HL-60/S4 treated with phorbol 12-myristate 13-acetate at 8.2 ng/mL for 4 days and 3 days (cell line): Measurements from ENCODE around the gene UVRAG.

Experiments used
- in situ Hi-C: fragments of 300-500 bp; cut with MboI; formaldehyde crosslinking; loops from 2 replicates; pipeline ENCODE4 v1.15.0; 2022; ENCODE audit warnings: low sequenced_read_pairs

Gene UVRAG

DNA sequence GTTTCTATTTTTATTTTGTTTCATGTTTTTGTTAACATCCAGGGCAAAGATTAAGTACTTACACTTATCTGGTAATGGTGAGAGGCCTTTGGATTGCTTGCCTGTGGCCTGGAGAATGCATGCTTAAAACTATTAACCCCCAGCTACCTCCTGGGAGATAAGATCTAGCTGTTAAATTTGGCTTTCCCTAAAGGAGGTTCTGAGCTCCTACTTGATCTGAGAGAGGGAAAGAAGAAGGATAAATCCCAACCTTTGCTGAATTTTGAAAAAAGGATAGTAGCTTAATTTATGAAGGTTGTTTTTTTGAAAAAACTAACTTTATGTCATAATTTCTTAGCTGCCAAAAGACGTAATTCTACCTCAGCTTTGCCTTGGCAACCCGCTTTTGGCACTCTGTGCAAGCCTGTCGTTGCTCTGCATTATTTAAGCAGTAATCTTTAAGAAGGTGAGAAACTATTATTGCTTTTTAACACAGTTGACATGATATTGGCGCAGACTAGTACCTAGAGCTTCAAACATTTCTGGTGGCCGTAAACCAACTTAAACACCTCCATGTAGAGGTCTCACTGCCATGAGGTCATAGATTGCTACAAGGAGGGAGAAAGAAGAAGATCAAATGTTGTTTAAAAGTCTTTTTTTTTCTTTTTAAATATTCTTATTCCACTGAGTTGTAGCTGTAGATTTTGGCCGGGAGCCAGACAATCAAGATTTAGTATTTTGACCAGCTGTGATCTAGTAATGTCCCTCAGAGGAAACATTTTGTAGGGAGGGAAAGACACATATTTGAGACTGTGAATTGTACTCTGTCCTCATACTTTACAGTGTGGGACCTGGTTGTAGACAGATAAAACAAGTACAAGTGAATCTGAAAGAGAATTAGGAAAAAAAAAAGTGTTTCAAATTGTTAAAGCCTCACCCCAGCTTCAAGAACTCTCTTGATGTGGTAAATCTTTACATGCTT, 316.9 kb downstream of the UVRAG start:
- in situ Hi-C loops = no loop called here

DNA sequence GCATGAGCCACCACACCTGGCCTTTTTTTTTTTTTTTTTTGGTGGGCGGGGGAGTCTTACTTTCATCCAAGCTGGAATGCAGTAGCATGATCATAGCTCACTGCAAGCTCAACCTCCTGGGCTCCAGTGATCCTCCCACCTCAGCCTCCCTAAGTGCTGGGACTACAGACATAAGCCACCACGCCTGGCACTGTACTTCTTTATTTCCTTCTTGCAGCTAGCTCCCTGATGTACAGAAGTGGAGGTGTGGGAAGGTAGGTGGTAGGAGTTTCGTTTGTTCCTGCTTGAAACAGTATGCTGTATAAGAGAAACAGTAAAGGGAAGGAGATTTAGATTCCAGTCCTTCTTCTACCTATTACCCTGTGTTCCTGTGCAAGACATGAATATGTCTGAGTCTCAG, 319.2 kb downstream of the UVRAG start:
- in situ Hi-C loops = no loop called here

DNA sequence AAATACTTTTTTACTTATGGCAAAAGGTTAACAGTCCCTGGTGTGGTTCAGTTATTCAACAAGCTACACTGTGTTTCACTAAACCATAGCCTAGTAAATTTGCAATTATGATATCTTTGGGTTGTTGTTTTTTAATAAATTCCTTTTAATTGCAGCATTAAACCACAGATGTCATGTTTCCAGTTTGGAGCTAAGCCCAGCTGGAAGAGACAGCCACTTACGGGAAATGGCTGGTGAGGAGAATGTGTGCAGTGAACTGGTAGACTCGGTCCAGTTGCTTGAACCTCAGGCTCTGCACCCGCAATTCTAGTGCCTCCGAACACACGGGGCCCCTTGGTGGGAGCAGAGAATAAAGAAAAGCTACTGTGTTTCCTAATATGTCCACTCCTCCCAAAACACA, 320.5 kb downstream of the UVRAG start:
- in situ Hi-C loops = no loop called here

DNA sequence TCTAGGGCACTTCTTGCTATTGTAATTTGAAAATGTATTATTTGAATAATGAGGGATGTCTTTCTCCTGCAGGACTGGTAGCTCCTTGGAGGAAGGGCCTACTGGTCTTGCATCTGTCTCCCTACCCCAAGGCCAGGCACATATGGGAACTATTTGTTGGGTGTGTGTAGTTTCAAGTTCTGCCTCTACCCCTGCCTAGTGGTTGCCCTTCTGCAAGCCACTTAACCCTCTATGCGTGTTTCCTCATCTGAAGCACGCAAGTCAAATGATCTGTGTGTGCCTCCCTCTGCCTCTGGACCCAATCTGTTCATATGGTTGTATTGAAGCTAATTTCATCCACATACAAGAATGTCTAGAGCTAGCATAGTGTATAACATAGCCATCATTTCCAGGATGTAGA, 324.3 kb downstream of the UVRAG start:
- in situ Hi-C loops = no loop called here

DNA sequence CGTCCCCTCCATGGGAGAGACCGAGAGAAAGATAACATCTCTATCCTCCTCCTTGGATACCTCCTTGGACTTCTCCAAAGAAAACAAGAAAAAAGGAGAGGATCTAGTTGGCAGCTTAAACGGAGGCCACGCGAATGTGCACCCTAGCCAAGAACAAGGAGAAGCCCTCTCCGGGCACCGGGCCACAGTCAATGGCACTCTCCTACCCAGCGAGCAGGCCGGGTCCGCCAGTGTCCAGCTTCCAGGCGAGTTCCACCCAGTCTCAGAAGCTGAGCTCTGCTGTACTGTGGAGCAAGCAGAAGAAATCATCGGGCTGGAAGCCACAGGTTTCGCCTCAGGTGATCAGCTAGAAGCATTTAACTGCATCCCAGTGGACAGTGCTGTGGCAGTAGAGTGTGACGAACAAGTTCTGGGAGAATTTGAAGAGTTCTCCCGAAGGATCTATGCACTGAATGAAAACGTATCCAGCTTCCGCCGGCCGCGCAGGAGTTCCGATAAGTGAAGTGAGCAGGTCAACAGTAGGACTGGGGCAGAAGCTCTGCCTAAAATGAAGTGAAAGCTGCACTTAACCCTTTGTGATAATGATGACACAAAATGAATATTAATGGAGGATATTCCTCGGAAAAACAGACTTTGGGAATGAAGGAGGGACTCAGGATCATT, 326.0 kb downstream of the UVRAG start:
- in situ Hi-C loops = no loop called here

DNA sequence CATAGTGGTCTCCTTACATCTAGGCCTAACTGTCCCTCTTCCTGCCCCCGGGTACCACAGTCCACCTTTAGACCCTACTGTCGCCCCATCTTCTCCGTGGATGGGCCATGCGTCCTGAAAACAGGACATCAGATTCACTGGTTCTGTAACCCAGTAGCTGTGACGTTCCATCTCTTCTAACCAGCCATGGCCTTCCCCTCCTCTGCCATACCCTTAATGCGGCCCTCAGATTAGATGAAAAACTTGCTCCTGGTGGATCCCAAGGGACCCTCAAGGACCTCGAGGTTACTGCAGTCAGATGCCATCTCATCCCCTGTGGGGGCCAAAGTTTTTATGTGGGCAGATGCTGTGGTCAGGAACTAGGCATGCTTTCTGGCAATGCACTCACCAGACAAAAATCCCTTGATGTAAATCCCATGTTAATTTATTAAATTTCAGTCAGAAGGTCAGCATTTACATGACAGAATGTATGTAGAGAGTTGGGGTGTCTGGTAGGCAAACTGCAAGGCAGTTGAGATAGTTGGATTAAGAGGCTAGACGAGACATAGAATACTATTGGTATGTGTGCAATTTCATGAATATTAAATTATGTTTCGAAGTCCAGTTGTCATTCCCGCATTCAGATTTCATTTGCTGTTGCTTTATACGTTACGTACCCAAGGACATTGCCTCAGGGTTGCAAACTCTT, 327.0 kb downstream of the UVRAG start:
- in situ Hi-C loops = no loop called here

DNA sequence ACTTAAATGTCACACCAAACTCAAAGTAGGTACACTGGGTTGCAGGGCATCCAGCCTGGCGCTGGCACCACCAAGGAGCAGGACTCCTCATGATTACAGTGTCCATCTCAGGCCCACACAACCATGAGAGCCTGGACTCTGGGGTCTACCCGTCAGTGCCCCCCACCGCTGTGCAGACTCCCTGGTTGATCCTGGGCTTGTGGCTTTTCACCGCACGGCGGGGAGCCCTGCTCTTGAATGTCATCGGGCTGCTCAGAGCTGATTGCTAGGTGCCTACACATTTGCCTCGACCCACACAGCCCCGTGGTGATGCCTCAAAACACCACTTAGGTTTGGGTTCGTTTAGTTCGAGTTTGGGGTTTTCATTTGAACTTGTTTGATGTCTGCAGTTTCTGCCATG, 328.3 kb downstream of the UVRAG start:
- in situ Hi-C loops = no loop called here

DNA sequence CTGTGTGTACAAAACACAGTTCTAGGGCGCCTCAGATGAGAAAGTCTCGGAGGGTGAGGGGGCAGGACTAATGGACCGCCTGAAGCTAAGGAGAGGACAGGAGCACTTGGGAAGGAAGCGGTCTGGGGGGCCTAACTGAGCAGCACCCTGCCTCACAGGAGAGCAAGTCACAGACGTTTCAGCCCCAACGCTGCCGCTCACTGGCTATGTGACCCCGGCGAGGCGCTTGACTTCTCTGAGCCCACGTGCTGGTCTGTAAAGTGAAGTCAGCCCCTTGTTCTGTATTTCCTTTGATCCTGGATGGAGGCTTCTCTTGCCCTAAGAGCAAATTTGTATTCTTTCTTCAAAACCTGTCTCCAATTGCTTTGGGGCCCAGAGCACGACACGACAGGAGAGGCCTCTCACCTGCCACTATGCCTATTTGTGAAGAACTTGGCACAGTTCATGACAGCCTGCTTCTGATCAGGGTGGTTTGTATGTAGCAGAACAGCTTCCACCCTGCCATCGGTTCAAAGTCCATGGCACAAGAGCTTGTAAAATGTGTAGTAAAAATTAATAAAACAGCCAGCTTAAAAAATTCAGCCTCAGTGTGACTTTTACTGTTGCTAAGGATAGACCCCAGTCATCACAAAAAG, 332.2 kb downstream of the UVRAG start:
- in situ Hi-C loops = no loop called here

DNA sequence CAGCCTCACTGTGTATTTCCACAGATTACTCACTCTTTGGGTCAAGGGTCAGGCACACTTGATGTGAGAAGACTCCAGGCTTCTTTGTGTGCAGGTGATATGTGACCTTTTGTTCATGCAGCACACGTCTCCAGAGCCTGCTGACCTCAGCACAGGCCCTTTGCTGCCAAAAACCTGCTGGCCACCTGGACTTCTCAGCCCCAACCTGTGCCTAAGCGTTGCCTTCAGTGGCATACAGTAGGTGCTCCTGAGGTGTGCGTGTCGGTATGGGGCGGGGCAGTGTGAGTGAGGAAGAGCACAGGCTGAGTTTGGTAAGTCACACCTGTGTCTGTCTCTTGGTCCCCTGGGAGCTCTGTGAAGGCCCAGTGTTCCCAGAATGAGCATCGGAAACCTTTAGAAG, 333.2 kb downstream of the UVRAG start:
- in situ Hi-C loops = no loop called here

DNA sequence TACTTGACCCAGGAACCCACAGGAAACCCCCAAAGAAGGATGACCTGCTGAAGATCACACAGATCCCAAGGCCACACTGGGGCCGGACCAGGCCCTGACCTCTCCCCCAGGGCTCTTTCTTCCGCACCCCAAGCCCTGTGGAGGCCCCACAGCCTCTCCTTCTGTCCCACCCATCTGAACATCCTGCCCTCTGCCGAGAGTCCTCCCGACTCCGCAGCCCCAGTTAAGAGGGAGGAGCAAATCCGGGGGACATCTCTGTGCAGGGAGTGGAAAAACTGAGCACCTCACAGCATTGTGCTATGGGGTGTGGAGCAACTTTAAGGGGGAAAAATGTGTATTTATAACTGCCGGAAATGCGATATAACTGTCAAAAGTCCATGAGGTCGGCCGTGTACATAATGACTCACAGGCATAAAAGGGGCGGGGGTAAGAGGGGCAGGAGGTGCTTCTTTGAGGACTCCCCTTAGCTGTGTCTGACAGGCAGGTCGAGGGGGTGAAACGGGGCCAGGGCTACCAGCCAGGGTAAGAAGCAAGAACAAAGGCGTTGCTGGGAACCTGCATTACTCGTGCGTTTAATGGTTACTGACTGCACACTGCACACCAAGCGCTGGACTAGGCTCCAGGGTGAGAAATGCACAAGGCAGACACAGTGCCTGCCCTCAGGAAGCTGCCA, 334.1 kb downstream of the UVRAG start:
- in situ Hi-C loops = no loop called here

DNA sequence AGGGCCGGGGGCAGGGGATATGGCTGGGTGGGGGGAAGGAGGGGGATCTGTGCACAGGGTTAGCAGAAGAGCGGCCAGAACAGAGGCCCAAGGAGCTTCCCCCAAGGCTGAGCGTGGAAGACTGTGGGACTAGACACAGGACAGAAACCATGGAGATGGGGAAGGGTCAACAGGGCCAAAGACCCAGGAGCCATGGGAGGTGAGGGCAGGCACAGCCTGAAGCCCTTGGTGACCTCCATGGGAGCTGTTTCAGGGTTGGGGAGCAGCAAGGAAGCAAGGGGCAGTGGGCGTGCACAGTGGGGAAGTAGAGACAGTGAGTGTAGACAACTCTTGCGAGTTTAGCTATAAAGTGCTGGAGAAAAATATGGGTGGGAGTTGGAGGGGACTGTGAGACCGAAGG, 334.7 kb downstream of the UVRAG start:
- in situ Hi-C loops = loop anchor here (10.0 kb wide), 1 partner anchor 255 kb away; no protein-coding TSS in a partner anchor

DNA sequence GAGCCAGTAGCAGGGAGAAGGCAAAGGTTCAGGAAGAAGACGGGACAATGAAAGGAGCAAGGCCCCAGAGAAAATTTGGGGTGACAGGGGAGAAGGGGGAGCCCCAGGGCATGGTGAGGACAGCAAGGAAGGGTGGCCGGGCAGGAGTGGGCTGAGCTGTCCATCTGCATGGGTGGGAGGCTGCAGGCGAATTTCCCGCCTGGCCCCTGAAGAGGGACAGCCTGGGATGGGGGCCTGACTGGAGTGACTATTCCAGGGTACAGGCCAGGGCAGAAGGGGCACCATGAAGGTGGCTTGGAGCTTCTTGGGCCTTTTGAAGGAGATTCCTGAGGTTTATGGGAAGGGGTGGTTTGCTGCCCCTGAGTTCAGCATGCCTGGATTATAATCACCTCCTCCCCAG, 335.1 kb downstream of the UVRAG start:
- in situ Hi-C loops = loop anchor here (10.0 kb wide), 1 partner anchor 255 kb away; no protein-coding TSS in a partner anchor

DNA sequence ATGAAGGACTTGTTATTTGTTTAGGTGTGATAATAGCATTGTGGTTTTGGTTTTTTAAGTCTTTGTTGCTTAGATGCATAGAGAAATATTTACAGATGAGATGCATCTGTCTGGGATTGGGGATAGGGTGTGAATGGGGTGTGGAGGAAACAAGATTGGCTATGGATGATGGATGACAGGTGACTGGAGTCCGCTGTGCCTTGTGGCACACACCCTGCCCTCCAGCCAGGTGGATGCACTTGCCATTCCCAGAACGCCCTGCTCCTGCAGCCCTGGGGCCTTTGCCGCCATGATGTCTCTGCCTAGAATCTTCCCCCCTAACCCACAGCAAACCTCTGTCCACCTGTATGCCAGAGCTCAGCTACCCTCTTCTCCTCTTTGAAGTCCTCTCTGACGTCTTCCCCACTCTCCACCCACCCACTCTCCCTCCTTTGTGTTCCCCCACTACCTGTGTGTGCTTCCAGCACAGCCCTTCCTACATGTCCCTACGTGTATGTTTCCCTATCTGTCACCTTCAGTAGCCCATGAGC, 336.6 kb downstream of the UVRAG start:
- in situ Hi-C loops = loop anchor here (10.0 kb wide), 1 partner anchor 257 kb away; no protein-coding TSS in a partner anchor

DNA sequence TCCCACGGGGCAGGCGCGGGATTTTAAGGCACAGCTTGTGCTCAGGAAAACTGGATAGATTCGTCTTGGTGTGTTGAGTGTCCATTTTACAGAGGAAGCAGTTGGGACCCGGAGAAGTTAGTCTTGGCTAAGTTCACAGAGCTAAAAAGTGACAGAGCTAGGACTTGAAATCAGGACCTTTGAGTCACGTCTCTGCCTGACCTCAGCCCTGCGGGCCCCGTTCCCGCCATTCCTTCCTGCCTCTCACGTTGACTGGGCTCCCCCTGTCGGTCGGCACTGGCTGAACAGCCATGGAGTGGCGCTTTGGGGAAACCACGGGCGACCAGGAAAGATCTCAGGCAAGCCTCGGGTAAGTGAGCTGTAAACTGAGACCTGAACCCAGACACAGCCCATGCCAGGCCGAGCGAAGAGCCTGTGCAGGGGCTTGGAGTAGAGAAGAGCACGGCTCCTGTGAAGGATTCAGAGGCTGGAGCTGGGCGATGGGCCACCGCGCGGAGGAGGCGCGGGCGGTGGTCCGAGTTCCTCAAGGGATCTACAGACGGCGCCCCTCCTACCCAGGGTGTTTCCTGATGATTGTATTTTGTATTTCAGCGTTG, 337.2 kb downstream of the UVRAG start:
- in situ Hi-C loops = loop anchor here (10.0 kb wide), 1 partner anchor 257 kb away; no protein-coding TSS in a partner anchor

DNA sequence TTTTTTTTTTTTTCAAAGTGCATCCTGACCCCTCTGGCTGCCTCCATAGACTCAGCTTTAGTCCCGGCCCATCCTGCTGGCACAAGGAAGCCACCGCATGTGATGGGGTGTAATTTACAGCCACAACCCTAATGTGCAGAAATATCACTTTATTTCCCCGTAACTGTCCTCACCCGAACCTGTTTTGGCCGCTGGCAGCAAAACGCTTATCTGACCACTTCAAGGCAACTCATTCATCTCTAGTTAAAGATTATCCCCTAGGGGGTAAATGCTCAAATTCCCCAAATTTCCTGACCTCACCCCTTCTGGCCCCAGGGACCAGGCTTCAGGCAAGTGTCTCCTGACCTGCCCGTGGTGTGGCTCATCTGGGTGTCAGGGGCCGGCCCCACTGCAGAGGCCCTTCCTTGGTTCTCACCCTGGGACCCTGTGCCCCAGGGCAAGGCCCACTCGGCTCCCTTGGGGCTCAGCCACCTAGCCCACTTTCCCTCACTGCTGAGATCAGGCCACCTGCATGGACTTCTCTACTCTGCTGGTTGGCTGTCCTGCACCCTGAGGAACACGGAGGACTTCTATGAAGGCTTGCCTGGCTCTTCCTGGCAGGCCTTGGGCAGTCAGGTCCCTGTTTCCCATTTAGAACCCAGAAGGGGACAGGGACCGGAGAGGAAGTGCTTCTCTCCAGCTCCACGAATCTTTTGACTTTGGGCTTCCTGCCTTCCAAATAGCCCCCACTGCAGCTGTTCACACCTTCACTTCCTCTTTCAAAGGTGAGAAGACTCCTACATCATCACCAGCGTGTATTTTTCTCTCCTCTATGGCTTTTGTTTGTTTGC, 337.9 kb downstream of the UVRAG start:
- in situ Hi-C loops = loop anchor here (10.0 kb wide), 1 partner anchor 258 kb away; no protein-coding TSS in a partner anchor

DNA sequence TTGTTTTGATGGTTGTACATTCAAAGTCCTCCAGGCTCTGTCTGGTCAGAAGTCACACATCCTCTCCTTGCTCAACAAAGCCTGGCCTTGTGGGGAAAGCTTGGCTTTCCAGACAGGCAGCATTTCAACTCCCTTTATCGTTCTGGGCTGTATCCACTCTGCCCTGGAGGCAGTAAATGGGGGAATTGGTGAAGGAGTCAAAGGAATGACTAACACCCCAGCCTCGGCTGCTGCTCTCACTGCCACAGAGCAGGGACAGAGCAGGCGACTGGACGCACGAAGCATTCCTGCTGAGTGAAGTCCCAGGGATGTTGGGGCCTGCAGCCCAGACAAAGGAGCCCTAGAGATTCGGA, 338.5 kb downstream of the UVRAG start:
- in situ Hi-C loops = loop anchor here (10.0 kb wide), 1 partner anchor 259 kb away; no protein-coding TSS in a partner anchor

DNA sequence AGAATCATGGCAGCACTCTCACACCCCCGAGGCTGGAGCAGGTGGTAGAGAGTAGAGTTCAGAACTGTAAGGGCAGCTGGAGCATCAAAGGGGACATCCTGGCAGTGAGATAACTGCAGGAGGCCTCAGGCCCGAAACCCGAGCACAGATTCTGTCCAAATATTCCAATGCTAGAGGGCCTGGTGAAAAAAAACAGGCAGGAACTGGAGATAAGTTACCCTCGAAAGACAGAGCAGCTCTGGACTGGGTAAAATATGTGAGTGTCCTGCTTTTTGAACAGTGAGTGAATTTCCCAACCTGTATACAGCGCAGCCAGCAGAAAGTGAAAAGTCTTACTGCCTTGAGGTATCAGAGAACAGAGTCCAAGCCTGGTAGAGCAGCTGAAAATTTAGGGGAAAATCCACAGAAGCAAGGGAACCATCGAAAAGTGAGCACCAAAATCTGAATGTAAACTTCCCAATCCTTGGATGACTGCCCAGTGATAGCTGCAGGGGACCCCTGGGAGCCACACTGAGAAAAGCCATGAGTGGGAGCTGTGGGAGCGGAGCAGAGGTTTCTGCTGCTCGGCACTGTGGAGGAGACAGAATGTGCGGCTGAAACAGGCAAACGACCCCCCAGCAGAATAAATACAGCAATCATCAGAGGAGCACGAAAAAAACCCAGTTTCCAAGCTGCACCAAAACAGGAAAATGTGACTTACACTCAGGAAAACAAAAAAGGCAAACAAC, 340.7 kb downstream of the UVRAG start:
- in situ Hi-C loops = loop anchor here (10.0 kb wide), 1 partner anchor 261 kb away; no protein-coding TSS in a partner anchor

DNA sequence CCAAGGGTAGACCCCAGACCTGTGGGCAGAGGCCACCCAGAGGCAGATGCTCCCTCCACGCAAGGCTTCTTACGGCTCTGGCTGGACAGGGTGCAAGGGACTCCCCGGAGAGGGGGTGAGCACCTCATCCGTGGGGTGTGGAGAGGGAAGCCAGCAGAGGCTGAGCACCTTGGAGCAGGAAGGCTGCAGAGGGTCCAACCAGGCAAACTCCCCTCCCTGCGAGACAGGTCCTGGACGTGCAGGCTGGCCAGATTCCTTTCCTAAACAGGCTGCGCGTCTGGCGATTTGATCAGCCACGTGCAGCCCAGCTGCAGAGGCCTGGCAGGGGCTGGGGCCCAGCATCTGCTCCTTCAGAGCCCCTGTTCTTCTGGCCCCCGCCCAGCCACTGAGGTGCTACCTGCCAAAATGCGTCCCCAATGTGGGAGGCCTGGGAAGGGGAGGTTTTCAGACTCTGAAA, 342.0 kb downstream of the UVRAG start:
- in situ Hi-C loops = loop anchor here (10.0 kb wide), 1 partner anchor 262 kb away; no protein-coding TSS in a partner anchor
